Measurements from ENCODE around the gene ADAM15.

DNA sequence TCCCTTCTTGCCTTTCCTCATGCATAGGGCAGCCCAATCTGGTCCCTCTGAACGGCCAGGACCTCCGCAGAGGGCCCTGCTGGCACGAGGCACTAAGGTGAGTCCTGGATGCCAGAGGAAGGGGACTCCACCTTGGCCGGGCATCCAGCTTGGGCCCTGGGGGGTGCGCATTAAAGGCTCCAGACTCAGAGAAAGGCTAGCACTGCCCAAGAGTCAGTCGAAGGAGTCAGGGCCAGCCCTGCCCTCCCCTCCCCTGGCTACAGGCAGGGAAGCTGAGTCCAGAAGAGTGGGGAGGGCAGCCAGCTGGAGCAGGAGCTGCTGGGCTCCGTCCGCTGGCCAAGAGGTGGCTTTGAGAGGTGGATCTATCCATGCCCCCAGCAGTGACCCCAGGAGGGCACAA is 9.6 kb downstream of the ADAM15 start:
- TF ChIP-seq, protein P1, sequence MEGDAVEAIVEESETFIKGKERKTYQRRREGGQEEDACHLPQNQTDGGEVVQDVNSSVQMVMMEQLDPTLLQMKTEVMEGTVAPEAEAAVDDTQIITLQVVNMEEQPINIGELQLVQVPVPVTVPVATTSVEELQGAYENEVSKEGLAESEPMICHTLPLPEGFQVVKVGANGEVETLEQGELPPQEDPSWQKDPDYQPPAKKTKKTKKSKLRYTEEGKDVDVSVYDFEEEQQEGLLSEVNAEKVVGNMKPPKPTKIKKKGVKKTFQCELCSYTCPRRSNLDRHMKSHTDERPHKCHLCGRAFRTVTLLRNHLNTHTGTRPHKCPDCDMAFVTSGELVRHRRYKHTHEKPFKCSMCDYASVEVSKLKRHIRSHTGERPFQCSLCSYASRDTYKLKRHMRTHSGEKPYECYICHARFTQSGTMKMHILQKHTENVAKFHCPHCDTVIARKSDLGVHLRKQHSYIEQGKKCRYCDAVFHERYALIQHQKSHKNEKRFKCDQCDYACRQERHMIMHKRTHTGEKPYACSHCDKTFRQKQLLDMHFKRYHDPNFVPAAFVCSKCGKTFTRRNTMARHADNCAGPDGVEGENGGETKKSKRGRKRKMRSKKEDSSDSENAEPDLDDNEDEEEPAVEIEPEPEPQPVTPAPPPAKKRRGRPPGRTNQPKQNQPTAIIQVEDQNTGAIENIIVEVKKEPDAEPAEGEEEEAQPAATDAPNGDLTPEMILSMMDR (IDR thresholded peaks at IDR 0.05) = no peak
- no peak for TF ChIP-seq POLR2A (IDR thresholded peaks at IDR 0.05)

All from uterus (tissue), 2 donors.